PC-9 (cell line): ENCODE data around the gene BTNL9. TPM values are rescaled to one million over a fixed set of nuclear protein-coding genes. Genes with fewer than 3 reads are reported as not detected.

Experiments
- BruUV-seq: library from RNA; stranded (reverse); fragments of 400-500 nt; replicated peaks from 2 replicates; lab custom pipeline; 2021; lab: Mats Ljungman, UMichigan
- CTCF ChIA-PET: fragments of 300-600 bp; sonication (Branson Sonifier 250); formaldehyde crosslinking; loops from one replicate; lab custom pipeline; 2022; ENCODE audit warnings: antibody characterized with exemption; lab: Charles Lee
- POLR2A ChIA-PET: fragments of 300-600 bp; sonication (Branson Sonifier 250); formaldehyde crosslinking; loops from one replicate; lab custom pipeline; 2022; ENCODE audit warnings: antibody characterized with exemption; ENCODE audit not compliant: unreplicated experiment; lab: Charles Lee
- DNase-seq, 2 experiments: peaks; one replicate each; pipeline versions ENCODE4 v3.0.0 to v3.0.0-alpha.2; 2015 to 2022; ENCODE audit warnings: mixed read lengths in 1 of 2
- H2AFZ ChIP-seq: fragments of 200-600 bp; sonication (generic); 2 replicates; pipeline ENCODE4 v1.8.1; 2017; ENCODE audit warnings: antibody characterized with exemption
- H3F3A ChIP-seq: fragments of 200-600 bp; sonication (generic); 2 replicates; pipeline ENCODE4 v1.8.1; 2017; ENCODE audit warnings: antibody characterized with exemption, mild to moderate bottlenecking, low read depth; ENCODE audit not compliant: insufficient read depth
- H3K27ac ChIP-seq: fragments of 200-600 bp; sonication (generic); 2 replicates; pipeline ENCODE4 v1.6.1; 2016; ENCODE audit warnings: mixed run types
- H3K27me3 ChIP-seq: fragments of 200-600 bp; sonication (generic); 2 replicates; pipeline ENCODE4 v1.6.1; 2016; ENCODE audit warnings: low read depth, mixed run types; ENCODE audit not compliant: insufficient read depth
- H3K36me3 ChIP-seq: fragments of 200-600 bp; sonication (generic); 2 replicates; pipeline ENCODE4 v1.6.1; 2016; ENCODE audit warnings: low read depth, mixed run types
- H3K4me1 ChIP-seq: fragments of 200-600 bp; sonication (generic); replicated peaks from 2 replicates; pipeline ENCODE4 v1.6.1; 2016; ENCODE audit warnings: mixed run types; ENCODE audit not compliant: insufficient read depth
- H3K4me2 ChIP-seq: fragments of 200-600 bp; sonication (generic); 2 replicates; pipeline ENCODE4 v1.6.1; 2017; ENCODE audit warnings: mixed run types
- H3K4me3 ChIP-seq: fragments of 200-600 bp; sonication (generic); 2 replicates; pipeline ENCODE4 v1.6.1; 2016; ENCODE audit warnings: mixed run types
- H3K79me2 ChIP-seq: fragments of 200-600 bp; sonication (generic); 2 replicates; pipeline ENCODE4 v1.6.1; 2017; ENCODE audit warnings: low read depth, mixed run types
- H3K9me2 ChIP-seq: fragments of 200-600 bp; sonication (generic); 2 replicates; pipeline ENCODE4 v1.8.1; 2017; ENCODE audit warnings: mild to moderate bottlenecking; ENCODE audit not compliant: insufficient read depth
- H3K9me3 ChIP-seq: fragments of 200-600 bp; sonication (generic); 2 replicates; pipeline ENCODE4 v1.8.1; 2016; ENCODE audit warnings: low read depth; ENCODE audit not compliant: insufficient read depth
- H4K20me1 ChIP-seq: fragments of 200-600 bp; sonication (generic); 2 replicates; pipeline ENCODE4 v1.8.1; 2017; ENCODE audit not compliant: insufficient read depth
- CTCF ChIP-seq: fragments of 200-600 bp; sonication (generic); conservative IDR thresholded peaks from 2 replicates; pipeline ENCODE4 v1.6.1; 2017; ENCODE audit warnings: mixed run types, antibody characterized with exemption, mild to moderate bottlenecking, moderate library complexity
- EZH2 ChIP-seq: fragments of 200-600 bp; sonication (generic); IDR thresholded peaks from 2 replicates; pipeline ENCODE4 v1.8.0; 2017; ENCODE audit warnings: antibody characterized with exemption, low read depth
- intact Hi-C: fragments of 100-400 bp; cut with micrococcal nuclease; formaldehyde crosslinking; loops from one replicate; pipeline ENCODE4 v1.10.0; 2022; ENCODE audit not compliant: unreplicated experiment
- total RNA-seq: library from RNA; stranded (reverse); gene quantifications from 2 replicates; pipeline ENCODE4 v1.2.3, GENCODE V29; 2021

Gene BTNL9
- total RNA-seq, 1 experiment from 2014 or later = not detected

- no peak for TF ChIP-seq EZH2
- TF ChIP-seq CTCF = no peak
- no peaks in the 10 kb centered on the region for H3K79me2 ChIP-seq
- H3K27ac ChIP-seq = no peak overlapping the region
- no peaks in the 10 kb centered on the region for H4K20me1 ChIP-seq
- no TSS peak for BruUV-seq
- no peaks in the 10 kb centered on the region for H3K9me3 ChIP-seq
- CTCF ChIA-PET = no interaction called here
- DNase-seq = no peak
- H2AFZ ChIP-seq = no peak overlapping the region
- H3K36me3 ChIP-seq = no peaks in the 10 kb centered on the region
- H3F3A ChIP-seq = no peaks in the 10 kb centered on the region
- H3K4me3 ChIP-seq = no peak overlapping the region
- H3K9me2 ChIP-seq = no peaks in the 10 kb centered on the region
- peaks cover 92% of the 10 kb centered on the region for H3K27me3 ChIP-seq
- intact Hi-C loops = no loop called here
- H3K4me2 ChIP-seq = no peak overlapping the region
- POLR2A ChIA-PET = no interaction called here
- H3K4me1 ChIP-seq = no peaks in the 10 kb centered on the region
Measured at GRCh38 chr5:181036816-181037364, 3.2 kb upstream of the BTNL9 start.

GRCh38 chr5:181037365-181037861, 2.7 kb upstream of the BTNL9 start:
- H3K36me3 ChIP-seq = no peaks in the 10 kb centered on the region
- no peak for DNase-seq
- ChIA-PET POLR2A (no interaction called here), CTCF (no interaction called here)
- no peak overlapping the region for H2AFZ ChIP-seq
- no peaks in the 10 kb centered on the region for H3F3A ChIP-seq
- peaks cover 98% of the 10 kb centered on the region for H3K27me3 ChIP-seq
- no peaks in the 10 kb centered on the region for H3K4me1 ChIP-seq
- no peaks in the 10 kb centered on the region for H3K9me2 ChIP-seq
- TF ChIP-seq CTCF = no peak
- TF ChIP-seq EZH2 = no peak
- H3K79me2 ChIP-seq = no peaks in the 10 kb centered on the region
- intact Hi-C loops = no loop called here
- H3K4me3 ChIP-seq = no peak overlapping the region
- no TSS peak for BruUV-seq
- H3K9me3 ChIP-seq = no peaks in the 10 kb centered on the region
- no peaks in the 10 kb centered on the region for H4K20me1 ChIP-seq
- no peak overlapping the region for H3K27ac ChIP-seq
- H3K4me2 ChIP-seq = no peak overlapping the region

GRCh38 chr5:181039471-181039870, 595 bp upstream of the BTNL9 start:
- CTCF ChIA-PET = no interaction called here
- Histone ChIP-seq H3K9me3 (no peaks in the 10 kb centered on the region), H3F3A (no peaks in the 10 kb centered on the region), H4K20me1 (no peaks in the 10 kb centered on the region), H3K27me3 (peaks cover 97% of the 10 kb centered on the region), H3K4me2 (no peak overlapping the region), H3K9me2 (no peaks in the 10 kb centered on the region), H3K4me1 (no peaks in the 10 kb centered on the region), H2AFZ (no peak overlapping the region), H3K36me3 (no peaks in the 10 kb centered on the region), H3K27ac (no peak overlapping the region), H3K4me3 (no peak overlapping the region), H3K79me2 (no peaks in the 10 kb centered on the region)
- DNase-seq = no peak
- BruUV-seq = no TSS peak
- intact Hi-C loops = no loop called here
- POLR2A ChIA-PET = no interaction called here
- TF ChIP-seq EZH2 = no peak
- no peak for TF ChIP-seq CTCF
